Mesangial cell (primary cell): ENCODE measurements around the gene MLC1. TPM values are rescaled to one million over a fixed set of nuclear protein-coding genes. Genes with fewer than 3 reads are reported as not detected.

Experiments used
- total RNA-seq: library from RNA; depleted of rRNA; stranded (reverse); fragments of >200 nt; gene quantifications from 2 replicates; pipeline ENCODE4 v1.2.3, GENCODE V29; 2015

MLC1 gene
- total RNA-seq = not detected in 2 replicates

DNA sequence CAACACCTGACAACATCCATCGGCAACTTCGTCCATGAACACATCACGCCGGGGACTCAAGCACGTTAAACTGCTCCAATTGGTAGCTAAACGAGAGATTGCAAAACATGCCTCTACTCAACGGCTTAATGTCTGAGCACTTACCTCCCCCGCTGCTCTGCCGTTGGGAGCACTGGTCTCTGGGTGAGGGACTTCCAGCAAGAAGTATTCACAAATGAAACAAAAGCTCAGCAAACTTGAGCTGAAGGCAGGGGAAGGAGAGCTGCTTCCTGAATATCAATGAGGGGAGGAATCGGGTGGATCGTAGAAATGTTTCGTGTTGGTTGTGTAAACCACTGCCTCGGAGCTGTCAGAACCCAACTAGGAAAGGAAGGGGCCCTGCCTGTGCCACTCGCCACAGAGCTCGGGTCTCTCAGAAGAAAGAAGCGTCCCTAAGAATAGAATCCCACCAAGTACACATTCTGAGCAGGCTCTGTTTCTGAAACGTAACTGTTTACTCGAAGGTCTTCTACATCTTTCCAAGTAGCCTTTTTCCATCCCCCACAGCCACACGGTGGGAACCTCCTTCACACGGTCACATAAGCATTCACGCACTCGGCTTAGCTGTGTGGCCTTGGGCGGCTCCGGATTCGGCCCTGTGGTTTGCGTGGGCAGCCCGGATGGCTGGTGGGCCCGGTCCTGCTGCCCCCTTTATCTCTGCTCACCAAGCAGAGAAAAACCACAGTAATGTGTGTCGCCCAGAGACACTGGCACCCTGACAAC is at the start of gene MLC1:
Gene MLC1 (minus strand): TSS at position 216 of the 762 bp plus-strand sequence. CDS start 524 bp downstream, outside the sequence.

DNA sequence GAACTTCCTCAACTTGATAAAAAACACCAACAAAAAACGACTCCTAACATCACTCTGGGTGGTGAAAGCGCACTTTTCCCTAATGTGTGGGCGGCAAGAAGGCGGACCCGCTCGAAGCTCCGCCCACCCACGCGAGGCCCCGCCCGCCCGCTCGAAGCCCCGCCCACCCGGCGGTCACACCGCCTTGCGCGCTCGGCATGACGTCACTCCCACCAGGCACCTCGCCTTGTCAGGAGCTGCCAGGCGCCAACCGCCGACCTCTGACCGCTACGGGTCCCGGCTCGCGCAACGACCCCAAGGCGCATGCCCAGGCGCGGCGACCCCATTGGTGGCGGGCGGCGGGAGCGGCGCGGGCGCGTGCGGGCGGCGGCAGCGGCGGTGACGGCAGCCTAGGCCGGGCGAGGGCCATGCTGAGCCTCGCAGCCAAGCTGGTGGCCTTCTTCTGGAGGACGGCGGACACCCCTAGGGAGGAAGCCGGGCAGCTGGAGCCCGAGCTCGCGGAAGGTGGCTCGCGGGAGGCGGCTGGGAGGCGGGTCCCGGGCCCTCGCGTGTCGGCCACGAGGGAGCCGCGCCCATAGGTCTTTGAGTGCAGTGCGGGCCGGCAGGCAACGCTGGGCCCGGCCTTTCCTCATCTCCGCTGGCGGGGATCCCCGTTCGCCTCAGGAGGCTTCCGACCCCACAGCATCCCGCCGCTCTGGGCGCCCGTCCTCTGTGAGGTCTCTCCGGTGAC is 4.6 kb upstream of the MLC1 start, which contains the start of gene MOV10L1:
Gene MOV10L1 (plus strand): TSS at position 325 of the 730 bp plus-strand sequence. CDS start 83 bp downstream, at position 408.

DNA sequence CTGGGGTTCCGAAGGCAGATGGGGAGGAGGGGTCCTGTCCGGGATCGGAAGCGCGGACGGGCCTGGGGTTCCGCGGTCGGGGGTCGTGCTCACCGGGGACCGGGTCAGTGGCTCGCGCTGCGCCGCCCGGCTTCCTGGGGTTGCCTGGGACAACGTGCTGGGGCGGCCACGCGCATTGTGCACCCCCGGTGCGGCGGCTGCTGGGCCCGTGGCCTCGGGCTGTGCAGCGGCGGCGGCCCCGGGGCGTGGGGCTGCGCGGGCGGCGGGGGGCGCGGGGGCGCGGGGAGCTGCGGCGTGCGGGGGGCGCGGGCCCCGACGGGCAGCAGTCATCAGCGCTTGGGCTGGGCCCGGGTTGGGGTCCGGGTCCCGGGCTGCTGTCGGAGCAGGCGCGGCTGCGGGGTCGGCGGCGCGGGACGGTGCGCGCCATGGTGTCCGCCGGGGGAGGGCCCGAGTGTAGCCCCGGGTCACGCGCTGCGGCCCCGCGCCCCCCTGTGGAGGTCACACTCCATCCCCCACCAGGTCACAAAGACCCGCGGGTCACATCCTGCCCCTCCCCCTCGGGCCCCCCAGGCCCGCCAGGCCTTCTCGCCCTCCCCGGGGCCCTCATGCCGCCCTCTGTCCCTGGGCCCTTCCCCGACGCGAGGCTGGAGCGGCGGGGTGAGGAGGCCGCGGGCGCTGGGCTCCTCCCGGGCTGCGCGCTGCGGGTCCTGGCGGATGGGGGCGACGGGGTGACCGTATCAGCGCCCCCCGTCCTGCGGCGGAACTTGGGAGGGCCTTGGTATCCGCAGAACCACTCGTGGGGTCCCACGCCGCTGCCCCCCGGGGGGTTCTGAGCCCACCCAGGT is 26.9 kb downstream of the MLC1 start, which contains the start of gene TTLL8:
Gene TTLL8 (minus strand): TSS at position 238 of the 845 bp plus-strand sequence.

DNA sequence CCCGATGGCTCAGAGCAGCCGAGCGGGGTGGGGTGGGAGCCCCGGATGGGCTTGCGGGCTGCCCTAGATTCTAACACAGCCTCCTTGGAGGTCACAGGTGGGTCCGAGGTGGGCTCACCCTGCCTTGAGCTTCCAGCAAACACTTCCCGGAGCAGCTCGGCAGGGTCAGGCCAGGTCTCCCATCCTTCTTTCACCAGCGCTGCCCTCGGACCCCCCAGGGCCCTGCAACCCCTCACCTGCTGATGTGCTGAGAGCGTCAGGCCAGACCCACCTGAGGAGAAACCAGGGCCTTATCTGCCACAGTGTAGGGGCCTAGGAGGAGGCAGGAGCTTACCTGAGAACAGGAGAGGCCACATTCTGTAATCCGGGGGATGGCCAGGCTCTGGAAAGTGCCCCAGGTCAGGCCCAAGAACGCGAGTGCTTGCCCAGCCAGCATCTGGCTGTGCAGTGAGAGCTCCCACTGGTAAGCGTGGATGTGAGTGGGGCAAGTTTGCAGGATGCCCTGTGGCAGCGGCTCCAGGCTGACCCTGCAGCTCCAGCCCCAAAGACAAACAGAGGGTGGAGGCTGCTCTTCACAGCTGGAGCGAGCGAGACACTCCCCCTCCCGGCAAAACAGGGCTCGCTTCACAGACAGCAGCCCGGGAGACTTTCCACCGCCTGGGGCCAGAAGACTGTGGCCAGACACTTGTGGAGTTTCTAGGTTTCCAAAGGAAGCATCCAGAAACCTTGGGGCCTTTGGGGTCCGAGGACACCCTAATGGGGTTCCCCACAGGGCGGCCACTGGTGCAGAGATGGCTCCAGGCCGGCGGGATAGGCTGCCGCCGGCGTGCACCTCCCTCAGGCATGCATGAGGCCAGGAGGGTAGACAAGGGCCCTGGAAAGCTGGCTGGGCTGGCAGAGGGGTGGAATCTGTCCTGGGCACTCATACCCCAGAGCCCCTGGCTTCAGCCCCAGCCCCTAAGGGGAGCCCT is 72.7 kb downstream of the MLC1 start, which contains the start of gene IL17REL:
Gene IL17REL (minus strand): TSS at position 555 of the 971 bp plus-strand sequence. CDS start 119 bp downstream, at position 436.

Other genes with a start within 250 kb of the MLC1 start
- gene ZBED4, start 231.6 kb downstream of the MLC1 start, total RNA-seq = 17.0 and 18.6 TPM in 2 replicates
- 21.3 and 24.8 TPM in 2 replicates for gene ALG12, start 167.0 kb downstream of the MLC1 start, total RNA-seq
- 29.9 and 53.4 TPM in 2 replicates for gene CRELD2, start 166.8 kb downstream of the MLC1 start, total RNA-seq
- 37.5 and 63.6 TPM in 2 replicates for gene PIM3, start 124.7 kb downstream of the MLC1 start, total RNA-seq
- 0.25 TPM in 1 of 2 replicates, not detected in the other for gene IL17REL, start 72.7 kb downstream of the MLC1 start, total RNA-seq
- not detected in 2 replicates for gene TTLL8, start 27.1 kb downstream of the MLC1 start, total RNA-seq
- under 0.01 and 0.76 TPM in 2 replicates for gene MOV10L1, start 4.6 kb upstream of the MLC1 start, total RNA-seq
- 0.13 and 0.16 TPM in 2 replicates for gene PANX2, start 85.3 kb upstream of the MLC1 start, total RNA-seq
- 43.7 and 56.1 TPM in 2 replicates for gene TRABD, start 100.5 kb upstream of the MLC1 start, total RNA-seq
- 19.1 and 23.1 TPM in 2 replicates for gene SELENOO, start 115.6 kb upstream of the MLC1 start, total RNA-seq
- gene TUBGCP6, start 159.6 kb upstream of the MLC1 start, total RNA-seq = 24.9 and 31.4 TPM in 2 replicates
- 18.4 and 40.1 TPM in 2 replicates for gene HDAC10, start 165.8 kb upstream of the MLC1 start, total RNA-seq
- gene MAPK12, start 176.3 kb upstream of the MLC1 start, total RNA-seq = 40.6 and 41.6 TPM in 2 replicates
- 14.3 and 19.8 TPM in 2 replicates for gene MAPK11, start 185.0 kb upstream of the MLC1 start, total RNA-seq
- gene PLXNB2, start 222.2 kb upstream of the MLC1 start, total RNA-seq = 241 and 564 TPM in 2 replicates
- 1.5 and 9.8 TPM in 2 replicates for gene DENND6B, start 241.6 kb upstream of the MLC1 start, total RNA-seq